CD4-positive, alpha-beta T cell treated with Interferon alpha-2 for 1 hour (primary cell): Measurements from ENCODE around the gene MSI2.
A peak's percentile ranks its signal among the peaks of the same experiment; 100 is the strongest.

Experiments used
- DNase-seq, 2 donors: peaks; one replicate each; pipeline ENCODE4 v3.0.0-alpha.2; 2020 to 2022

The MSI2 gene

GRCh38 chr17:57247261-57247660 lies 9.1 kb upstream of the MSI2 start:
- no peak for DNase-seq

GRCh38 chr17:57247913-57248312 lies 8.4 kb upstream of the MSI2 start:
- DNase-seq, result no peak

GRCh38 chr17:57249520-57249919 lies 6.8 kb upstream of the MSI2 start:
- no peak for DNase-seq

- DNase-seq, result no peak
These were observed 5.0 kb upstream of the MSI2 start for GRCh38 chr17:57251211-57251787.

DNA sequence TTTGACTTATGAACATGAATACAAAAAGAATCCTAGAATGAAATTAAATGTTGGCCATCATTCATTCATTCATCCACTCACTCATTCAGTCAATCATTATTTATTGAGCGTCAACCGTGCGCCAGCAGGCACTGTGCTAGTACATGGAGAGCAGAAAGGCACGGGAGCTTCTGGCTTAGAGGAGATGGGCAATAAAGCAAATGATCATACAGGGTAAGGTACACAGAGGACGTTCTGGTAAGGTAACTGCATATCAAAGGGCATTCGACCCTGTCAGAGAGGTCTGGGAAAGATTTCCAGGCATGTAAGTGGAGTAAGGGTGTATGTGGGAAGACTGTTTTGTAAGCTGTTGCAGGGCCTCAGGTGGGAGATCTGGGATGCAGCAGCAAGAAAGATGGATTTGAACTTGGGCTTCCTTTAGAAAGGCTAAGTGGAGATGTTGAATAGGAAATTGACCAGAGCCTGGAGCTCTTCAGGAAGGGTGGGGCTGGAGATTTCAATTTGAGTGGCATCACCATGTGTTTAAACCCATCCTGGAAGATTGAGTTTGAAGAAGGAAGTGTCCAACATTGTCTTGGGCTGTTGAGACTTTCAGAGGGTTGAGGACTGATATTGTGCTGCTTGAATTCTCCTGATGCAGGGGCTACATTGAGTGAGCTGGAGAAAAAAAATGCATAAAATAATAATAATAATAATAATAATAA lies 2.8 kb upstream of the MSI2 start:
- no peak for DNase-seq

- peak in 1 of 2 donors; percentile 38 for DNase-seq
These were observed 1.0 kb upstream of the MSI2 start for GRCh38 chr17:57255182-57255775.

GRCh38 chr17:57256708-57257112 lies 387 bp downstream of the MSI2 start:
- DNase-seq, result peak; percentile 27 to 57

GRCh38 chr17:57257195-57257894 lies 1.0 kb downstream of the MSI2 start:
- DNase-seq, result peak in 1 of 2 donors; percentile 36

DNA sequence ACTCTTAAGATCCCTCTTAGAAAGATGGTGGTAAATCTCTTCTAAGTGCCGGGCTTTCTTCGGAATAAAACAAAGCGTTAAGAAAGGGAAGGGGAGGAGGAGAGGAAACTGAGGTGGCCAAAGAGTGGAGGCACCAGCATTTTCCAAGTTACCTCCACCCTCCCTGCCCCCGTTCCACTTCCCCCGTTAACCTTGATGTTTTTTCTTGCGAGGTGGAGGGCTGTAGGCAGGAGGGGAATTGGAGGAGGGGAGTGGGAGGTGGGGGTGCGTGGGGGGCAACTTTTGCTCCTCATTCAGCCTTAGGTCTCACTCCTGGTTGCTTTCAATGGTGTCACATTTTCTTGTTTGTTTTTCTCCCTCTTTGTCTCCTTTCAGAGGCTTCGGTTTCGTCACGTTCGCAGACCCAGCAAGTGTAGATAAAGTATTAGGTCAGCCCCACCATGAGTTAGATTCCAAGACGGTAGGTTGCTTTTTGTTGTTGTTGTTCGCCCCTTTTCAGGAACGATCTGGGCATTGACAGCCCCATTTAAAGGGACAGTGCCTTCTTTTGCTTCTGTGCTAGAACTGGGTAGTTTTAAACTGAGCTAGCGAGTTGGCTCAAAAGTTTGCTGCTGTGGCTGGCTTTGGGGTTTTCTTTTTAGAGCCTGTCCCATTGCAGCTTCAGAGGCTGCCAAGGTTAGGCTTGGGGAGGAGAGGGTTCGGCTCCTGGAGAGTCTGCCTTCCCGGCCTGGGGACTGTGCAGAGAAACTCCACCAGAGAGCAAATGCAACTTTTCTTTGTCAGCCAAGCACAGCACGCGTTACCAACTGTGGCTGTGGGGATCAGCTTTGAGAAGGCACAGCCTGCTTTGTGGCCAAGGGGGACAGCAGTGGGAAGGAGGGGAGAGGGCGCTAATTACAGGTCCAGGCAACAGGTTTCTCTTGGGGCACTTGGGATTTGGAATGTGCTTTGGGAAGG lies 1.9 kb downstream of the MSI2 start:
- DNase-seq, result peak in 1 of 2 donors; percentile 15

GRCh38 chr17:57259306-57259705 lies 3.0 kb downstream of the MSI2 start:
- DNase-seq, result no peak

- DNase-seq, result no peak
These were observed 3.5 kb downstream of the MSI2 start for GRCh38 chr17:57259817-57260216.

DNA sequence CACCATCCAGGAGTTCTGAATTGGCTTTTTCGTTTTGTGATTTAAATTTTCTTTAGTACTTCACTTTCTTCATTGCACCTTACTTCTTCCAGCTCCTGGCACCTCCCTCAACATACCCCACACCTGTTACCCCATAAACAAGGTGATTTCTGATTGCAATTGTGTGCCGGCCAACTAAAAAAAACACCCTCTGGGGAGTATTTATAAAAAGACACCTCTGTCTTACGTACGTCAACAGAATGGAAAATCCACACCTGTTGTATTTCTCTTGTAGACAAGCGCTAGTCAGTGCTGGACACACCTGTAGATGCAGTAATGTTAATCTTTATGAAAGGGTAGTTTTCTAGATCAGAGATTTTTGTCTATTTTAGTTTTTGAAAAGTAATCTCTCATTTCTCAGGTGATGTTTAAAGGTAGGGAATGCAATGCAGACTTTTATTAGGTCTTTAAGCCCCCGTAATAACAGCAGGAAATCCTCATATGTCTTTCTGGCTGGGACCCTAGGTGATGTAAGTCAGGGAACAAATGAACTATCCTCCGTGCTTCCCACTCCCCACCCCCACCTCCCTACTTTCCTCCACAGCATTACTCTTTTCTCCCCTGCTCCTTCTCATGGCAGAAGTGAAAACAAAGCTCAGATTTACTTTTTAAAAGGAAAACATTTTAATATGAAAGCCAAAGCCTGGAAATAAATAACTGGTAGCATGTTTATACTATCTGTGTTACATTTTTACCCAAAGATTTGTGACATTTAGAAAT lies 4.2 kb downstream of the MSI2 start:
- DNase-seq, result no peak

DNA sequence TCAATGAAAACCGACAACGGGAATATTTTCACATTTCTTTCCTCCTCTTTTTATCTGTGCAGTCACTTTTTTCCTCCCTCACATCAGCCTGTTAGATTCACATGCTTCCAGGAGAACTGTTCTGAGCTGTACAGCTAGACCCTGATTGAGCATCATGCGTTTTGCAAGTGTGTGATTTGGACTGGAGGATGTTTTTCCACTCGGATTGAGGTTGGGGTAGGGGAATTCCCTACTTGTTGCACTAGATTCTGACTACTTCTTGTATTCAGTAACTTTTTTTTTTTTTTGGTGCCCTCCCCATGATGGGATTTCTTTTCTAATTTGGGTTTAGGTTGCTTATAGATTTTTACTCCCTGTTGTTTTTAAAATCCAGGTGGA lies 4.8 kb downstream of the MSI2 start:
- no peak for DNase-seq

DNA sequence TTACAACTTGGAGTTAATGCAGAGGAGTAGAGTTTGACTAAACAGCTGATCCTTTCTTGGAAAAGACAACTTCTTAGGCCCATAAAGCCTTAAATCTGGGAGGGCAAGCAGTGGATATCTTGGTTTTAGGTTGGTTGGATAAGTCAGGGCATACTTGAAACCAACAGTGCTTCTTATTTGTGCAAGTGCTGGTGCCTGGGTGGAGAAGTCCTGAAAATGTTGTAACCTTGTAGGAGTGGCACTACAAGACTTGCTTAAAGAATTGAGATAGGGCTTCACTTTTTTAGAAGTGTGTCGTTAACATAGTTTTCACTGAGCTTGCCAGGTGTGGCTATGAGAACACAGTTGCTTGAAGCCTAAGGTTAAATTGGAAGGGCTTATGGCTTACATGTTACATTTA lies 6.2 kb downstream of the MSI2 start:
- no peak for DNase-seq

DNA sequence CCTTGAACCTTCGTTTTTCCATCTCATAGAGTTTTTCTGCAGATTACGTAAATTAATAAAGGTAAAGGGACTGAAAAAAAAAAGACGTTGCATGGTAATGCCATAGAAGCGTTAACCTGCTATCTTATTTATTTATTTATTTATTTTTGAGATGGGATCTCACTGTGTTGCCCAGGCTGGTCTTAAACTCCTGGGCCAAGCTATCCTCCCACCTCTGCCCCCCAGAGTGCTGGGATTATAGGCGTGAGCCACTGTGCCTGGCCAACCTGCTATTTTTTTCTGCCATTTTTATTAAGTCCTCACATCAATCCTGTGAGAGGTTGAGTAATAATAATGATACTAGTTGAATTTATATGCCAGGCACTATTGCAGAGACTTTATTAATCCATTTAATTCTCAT lies 7.9 kb downstream of the MSI2 start:
- DNase-seq, result no peak

DNA sequence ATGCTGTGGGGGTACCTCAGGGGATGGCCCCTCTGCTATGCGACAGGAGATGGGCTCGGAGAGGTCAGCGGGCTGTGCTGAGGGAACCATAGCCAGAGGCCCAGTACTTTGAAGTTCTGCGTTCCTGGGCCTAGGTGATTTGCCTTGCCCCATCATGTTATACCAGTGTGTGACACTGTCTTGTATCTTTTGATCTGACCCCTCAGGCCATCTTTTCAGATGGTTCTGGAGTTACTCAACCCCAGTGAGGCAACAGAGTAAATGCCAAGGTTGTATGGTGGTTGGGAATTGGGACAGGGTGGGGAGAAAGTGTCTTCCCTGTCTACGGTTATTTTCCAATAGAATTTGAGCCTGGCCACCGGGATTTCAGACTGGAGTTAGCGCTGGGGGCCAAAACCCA lies 8.5 kb downstream of the MSI2 start:
- no peak for DNase-seq

GRCh38 chr17:57266902-57267311 lies 10.6 kb downstream of the MSI2 start:
- DNase-seq, result no peak

DNA sequence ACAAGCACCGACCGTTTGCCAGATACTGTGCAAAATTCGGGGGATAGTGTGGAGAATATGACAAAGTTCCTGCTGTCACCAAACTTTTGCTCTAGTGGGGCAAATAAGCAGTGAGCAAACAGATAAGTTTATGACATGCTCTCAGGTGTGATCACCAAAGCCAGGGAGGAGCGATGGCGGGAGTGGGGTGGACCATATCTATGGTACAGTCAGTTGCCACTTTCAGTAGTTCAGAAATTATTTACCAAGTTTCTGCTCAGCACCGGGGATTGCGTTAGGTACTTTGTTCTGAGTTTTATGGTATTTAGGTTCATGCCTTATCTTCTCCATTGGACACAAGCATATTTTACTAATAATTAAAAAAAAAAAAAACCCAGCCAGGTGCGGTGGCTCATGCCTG lies 11.9 kb downstream of the MSI2 start:
- DNase-seq, result no peak

GRCh38 chr17:57269052-57269451 lies 12.7 kb downstream of the MSI2 start:
- no peak for DNase-seq

DNA sequence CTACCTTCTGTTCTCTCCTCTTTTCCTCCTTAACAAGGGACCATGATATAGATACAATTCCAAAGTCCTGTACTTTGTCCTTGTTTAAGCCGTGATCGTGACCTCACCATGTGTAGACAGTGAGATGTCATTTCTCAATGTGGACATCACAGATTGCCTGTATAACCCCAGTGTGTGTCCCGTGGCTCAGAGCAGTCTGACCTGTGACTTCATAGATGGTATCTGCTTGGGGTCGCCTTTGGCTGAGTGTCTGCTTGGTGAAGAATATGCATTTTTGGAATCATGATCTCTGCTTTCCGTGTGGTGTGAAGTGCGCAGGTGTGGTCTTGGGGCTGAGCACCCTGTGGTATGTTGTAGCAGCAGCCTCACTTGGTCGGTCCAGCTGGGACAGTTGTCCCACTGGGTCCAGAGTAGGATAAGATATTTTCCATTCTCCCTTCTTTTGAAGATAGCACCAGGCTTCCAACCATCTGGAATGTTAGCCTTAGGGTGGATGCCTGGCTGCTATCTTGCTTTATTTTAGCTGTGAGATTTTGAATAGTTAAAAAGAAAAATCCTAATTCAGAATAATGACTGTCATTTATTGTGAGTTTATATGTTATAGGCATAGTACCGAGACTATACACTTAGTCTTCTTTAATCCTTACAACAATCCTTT lies 13.4 kb downstream of the MSI2 start:
- DNase-seq, result no peak

DNA sequence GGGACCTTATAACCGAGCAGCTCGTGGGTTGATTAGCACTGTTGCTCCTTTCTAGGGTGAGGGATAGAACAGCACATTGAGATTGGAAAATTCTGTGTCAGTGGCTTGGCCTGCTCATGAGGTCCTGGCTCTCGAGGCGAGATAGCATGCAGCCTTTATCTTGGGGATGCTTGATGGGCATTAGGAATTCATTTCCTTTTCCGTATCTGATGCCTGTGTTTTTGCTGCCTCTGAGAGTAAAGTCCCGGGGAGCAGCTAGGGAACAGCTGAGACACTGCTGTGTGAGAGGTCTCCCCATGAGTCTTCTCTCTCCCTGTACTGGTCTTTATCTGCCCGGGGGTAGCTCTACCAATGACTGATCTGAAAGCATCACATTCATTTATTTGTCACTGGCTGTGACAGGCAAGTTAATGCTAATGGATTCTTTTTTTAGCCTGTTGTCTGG lies 14.5 kb downstream of the MSI2 start:
- DNase-seq, result no peak
